HG03460 (cell line): ENCODE data around the gene RAVER1.
A peak's percentile ranks its signal among the peaks of the same experiment; 100 is the strongest.
"Not testable (repeated sequence)": the region's sequence is repeated elsewhere in the genome, so short reads cannot be mapped to it uniquely, and the experiment has no call there.

Experiments
- ATAC-seq: cut with Tn5 transposase; IDR thresholded peaks from one replicate; pipeline ENCODE4 v1.9.1; 2021; ENCODE audit not compliant: unreplicated experiment

The RAVER1 gene, protein sequence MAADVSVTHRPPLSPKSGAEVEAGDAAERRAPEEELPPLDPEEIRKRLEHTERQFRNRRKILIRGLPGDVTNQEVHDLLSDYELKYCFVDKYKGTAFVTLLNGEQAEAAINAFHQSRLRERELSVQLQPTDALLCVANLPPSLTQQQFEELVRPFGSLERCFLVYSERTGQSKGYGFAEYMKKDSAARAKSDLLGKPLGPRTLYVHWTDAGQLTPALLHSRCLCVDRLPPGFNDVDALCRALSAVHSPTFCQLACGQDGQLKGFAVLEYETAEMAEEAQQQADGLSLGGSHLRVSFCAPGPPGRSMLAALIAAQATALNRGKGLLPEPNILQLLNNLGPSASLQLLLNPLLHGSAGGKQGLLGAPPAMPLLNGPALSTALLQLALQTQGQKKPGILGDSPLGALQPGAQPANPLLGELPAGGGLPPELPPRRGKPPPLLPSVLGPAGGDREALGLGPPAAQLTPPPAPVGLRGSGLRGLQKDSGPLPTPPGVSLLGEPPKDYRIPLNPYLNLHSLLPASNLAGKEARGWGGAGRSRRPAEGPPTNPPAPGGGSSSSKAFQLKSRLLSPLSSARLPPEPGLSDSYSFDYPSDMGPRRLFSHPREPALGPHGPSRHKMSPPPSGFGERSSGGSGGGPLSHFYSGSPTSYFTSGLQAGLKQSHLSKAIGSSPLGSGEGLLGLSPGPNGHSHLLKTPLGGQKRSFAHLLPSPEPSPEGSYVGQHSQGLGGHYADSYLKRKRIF

DNA sequence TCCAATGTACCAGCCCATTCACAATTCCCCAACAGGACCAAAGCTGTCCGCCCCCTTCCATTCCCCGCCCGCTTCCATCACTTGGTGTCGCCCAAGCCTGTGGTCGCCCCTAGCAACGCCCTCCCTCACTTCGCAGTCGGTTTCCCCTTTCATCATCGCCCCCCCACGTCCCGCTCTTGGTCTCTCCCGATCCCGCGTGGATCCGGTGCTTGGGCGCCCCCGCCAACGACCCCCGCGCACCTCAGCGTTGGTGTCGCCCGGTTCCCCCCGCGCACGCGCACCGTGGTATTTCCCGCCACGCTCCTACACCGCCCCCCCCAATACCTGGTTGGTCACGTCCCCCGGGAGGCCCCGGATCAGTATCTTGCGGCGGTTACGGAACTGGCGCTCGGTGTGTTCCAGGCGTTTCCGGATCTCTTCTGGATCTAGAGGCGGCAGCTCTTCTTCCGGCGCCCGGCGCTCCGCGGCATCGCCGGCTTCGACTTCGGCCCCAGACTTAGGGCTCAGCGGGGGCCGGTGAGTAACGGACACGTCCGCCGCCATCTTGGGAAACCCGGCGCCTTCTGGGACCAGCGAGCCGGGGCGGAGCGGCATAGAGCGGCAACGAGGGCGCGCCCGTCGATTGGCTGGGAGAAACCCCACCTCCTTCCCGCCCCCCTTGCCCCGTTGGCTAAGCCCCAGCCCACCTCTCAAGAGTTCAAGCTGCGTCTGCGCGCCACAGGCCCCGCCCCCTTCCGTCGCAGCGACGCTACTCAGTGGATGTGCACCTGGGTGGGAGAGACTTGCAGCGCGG is at the start of gene RAVER1:
Gene RAVER1, minus strand, starts transcription at position 565 of the 793 bp plus-strand sequence. Its CDS starts 22 bp downstream, at position 543.
- peak; percentile 70 for ATAC-seq

DNA sequence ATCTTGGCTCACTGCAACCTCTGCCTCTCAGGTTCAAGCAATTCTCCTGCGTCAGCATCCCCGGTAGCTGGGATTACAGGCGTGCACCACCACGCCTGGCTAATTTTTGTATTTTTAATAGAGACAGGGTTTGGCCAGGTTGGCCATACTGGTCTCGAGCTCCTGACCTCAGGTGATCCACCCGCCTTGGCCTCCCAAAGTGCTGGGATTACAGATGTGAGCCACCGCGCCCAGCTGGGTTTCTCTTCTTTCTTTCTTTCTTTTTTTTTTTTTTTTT is 49.8 kb upstream of the RAVER1 start:
- not testable (repeated sequence) for ATAC-seq

GRCh38 chr19:10380313-10381102 is 47.2 kb upstream of the RAVER1 start, which contains the start of gene TYK2:
Gene TYK2, minus strand, starts transcription at chr19:10380572. Its CDS starts 2,166 bp downstream, at chr19:10378406.
- ATAC-seq: peak; percentile 86

DNA sequence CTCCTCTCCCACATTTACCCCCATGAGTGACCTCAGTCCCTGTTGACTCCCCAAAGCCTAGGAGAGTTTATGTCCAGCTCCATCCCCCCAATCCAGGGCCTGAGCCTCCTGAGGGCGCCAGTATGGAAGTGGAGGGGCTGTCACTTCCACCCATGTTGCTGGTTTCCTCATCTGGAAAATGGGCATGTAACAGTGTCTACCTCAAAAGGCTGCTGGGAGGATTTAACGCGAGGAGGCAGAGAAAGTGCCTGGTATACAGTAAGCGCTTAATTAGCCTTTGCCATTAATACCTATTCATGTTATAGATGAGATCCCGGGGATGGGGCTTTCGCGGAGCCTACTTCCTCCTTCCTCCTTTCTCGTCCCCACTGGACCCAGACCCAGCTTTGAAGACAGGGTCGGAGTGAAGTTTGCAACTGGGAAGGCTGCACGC is 46.6 kb upstream of the RAVER1 start:
- ATAC-seq: no peak

GRCh38 chr19:10378124-10378523 is 44.8 kb upstream of the RAVER1 start:
- no peak for ATAC-seq

DNA sequence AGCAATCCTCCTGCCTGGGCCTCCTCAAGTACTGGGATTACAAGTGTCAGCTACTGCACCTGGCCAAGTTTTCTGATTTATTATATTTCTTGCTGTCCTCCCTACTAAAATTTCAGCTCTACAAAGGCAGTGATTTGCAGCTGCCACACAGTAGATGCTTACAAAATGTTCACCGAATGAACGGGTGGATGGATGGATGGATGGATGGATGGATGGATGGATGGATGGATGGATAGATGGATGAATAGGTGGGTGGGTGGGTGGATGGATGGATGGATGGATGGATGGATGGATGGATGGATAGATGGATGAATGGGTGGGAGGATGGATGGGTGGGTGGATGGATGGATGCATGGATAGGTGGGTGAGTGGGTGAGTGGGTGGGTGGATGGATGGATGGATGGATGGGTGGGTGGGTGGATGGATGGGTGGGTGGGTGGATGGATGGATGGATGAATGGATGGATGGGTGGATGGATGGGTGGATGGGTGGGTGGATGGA is 43.9 kb upstream of the RAVER1 start:
- ATAC-seq: not testable (repeated sequence)

GRCh38 chr19:10374931-10375330 is 41.6 kb upstream of the RAVER1 start:
- no peak for ATAC-seq

DNA sequence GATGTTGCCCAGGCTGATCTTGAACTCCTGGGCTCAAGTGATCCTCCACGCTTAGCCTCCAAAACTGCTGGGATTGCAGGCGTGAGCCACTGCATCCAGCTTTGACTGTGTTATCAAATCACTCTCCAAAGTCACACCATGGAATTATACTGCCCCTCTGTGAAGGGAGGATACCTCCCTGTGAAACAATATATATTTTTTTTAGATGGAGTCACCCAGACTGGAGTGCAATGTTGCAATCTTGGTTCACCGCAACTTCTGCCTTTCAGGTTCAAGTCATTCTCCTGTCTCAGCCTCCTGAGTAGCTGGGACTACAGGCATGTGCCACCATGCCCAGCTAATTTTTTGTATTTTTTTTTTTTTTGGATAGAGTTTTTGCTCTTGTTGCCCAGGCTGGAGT is 39.4 kb upstream of the RAVER1 start:
- no peak for ATAC-seq

DNA sequence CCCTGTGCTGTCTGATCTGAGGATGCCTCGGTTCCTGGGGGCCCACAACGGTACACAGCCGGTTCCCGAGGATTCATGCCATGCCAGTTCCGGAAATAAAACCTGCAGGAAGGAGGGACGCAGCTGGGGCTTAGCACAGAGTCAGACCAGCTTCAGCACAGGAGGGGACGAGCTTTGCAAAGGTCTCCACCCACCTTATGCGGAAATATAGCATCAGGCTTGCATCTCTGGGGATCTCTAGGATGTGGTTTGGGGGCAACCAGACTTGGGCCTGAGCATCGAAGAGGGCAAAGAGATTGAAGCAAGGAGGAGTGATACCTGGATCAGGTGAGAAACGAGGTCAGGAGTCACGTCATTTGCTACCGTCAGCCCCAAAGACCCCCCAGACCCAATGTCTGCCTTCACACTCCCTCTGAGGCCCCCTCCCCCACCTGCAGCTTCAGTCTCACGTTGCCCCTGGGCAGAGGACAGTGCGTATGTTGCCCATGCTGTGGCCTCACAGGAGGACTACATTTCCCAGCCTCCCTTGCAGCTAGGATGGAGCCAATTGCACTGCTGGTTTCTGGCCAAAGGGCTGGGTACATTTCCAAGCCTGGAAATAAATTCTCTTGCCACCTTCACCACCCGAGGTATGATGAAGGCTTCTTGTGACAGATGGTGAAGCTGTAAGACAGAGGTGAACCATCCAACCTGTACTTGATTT is 34.9 kb upstream of the RAVER1 start:
- ATAC-seq: no peak

GRCh38 chr19:10366950-10367512 is 33.7 kb upstream of the RAVER1 start:
- not testable (repeated sequence) for ATAC-seq

- no peak for ATAC-seq
These were observed 32.2 kb upstream of the RAVER1 start for GRCh38 chr19:10365518-10365917.

- no peak for ATAC-seq
These were observed 31.3 kb upstream of the RAVER1 start for GRCh38 chr19:10364644-10365043.

GRCh38 chr19:10363789-10364281 is 30.5 kb upstream of the RAVER1 start:
- no peak for ATAC-seq

GRCh38 chr19:10362259-10362658 is 28.9 kb upstream of the RAVER1 start:
- no peak for ATAC-seq

GRCh38 chr19:10361569-10362011 is 28.3 kb upstream of the RAVER1 start:
- ATAC-seq: no peak

- no peak for ATAC-seq
These were observed 23.1 kb upstream of the RAVER1 start for GRCh38 chr19:10356431-10356830.

DNA sequence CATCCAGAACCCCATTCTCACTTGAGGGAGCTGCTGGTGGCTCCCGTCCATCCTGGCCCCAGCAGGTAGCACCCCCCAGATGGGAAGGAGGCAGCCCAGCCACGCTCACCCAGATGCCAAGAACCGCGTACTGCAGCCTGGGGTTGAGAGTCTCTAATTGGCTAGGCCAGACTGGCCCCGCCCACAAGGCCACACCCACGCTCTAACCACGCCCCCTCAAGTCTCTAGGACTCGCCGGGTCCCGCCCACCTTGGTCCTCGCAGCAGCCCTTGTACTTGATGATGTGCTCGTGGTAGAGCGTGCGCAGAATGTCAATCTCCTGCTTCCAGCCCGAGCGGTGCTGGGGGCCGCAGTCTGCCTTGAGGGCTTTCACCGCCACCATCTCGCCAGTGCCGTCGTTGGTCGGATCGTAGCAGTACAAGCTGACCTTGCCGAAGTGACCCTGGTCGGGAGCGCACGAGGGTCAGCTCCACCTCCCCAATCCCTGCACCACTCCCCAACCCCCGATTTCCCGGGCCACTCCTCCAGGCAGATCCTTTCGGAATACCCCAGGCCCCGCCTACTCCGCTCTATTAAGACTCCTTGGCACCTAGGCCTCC is 20.6 kb upstream of the RAVER1 start:
- no peak for ATAC-seq

DNA sequence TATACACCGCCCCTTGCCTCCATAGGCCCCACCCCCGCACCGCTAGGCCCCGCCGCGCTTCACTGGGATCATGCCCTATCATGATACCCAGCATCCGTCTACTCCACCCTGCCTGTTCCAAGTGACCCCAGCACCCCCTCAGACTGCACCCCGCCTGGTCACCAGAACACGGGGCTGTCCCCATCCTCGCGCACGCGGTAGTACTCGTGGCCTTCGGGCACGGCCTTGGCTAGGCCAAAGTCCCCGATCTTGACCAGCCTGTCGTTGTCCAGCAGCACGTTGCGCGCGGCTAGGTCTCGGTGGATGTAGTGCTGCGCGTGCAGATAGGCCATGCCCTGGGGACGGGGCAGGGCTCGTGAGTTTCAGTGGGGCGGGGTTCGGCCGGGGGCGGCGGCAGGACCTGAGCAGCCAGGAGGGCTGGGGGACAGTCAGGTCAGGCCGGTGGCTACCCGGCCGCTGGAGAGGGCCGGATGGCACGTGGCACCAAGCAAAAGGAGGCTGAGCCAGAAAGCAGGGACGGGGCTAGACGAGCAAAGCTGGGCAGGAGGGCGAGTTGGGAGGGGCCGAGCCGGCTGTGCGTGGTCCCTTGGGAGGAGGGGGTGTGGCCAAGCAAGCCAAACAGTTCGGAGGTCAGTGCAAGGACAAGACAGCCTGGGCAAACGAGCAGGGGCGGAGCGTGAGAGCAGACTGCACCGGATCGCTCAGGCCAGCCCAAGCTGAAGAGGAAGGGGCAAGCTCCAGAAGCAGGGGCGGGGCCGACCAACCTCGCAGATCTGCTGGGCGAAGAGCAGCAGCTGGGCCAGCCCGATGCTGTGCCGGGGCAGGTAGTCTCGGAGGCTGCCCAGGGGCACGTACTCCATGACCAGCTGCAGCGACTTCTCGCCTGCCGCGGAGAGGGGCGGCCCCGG is 19.7 kb upstream of the RAVER1 start:
- ATAC-seq: no peak
